Erythroblast (primary cell): ENCODE results near the gene IGSF11.

Source experiments
- GATA1 ChIP-seq: IDR thresholded peaks from 2 replicates; pipeline ENCODE4 v1.6.1; 2011; ENCODE audit warnings: low read depth, mild to moderate bottlenecking, control low read depth, low read length, moderate library complexity
- POLR2A ChIP-seq: IDR thresholded peaks from 2 replicates; pipeline ENCODE4 v1.6.1; 2011; ENCODE audit warnings: mild to moderate bottlenecking, low read length

- TF ChIP-seq POLR2A (no peak), GATA1 (no peak)
These were observed 102.7 kb downstream of the IGSF11 start for GRCh38 chr3:118931996-118932395.
